Prostate gland (tissue), 2 donors: ENCODE data around the gene ERCC6L2. TPM values are rescaled to one million over a fixed set of nuclear protein-coding genes. Genes with fewer than 3 reads are reported as not detected.

Source experiments
- DNase-seq: peaks from one replicate; pipeline ENCODE4 v3.0.0-alpha.2; 2019; ENCODE audit warnings: low spot score
- H3K27ac ChIP-seq, 2 donors: fragments of 200-600 bp; sonication (generic); 2 replicates each; pipeline ENCODE4 v1.5.1; 2017 to 2019
- H3K27me3 ChIP-seq: fragments of 200-600 bp; sonication (generic); replicated peaks from 2 replicates; pipeline ENCODE4 v1.5.1; 2019; ENCODE audit not compliant: insufficient read depth
- H3K36me3 ChIP-seq, 2 donors: fragments of 200-600 bp; sonication (generic); 1 replicate in 1 of 2; 2 replicates in 1 of 2; pipeline versions ENCODE4 v1.5.1 to v1.8.1; 2017 to 2019
- H3K4me1 ChIP-seq: fragments of 200-600 bp; sonication (generic); replicated peaks from 2 replicates; pipeline ENCODE4 v1.5.1; 2019
- H3K4me3 ChIP-seq, 2 donors: fragments of 200-600 bp; sonication (generic); 2 replicates each; pipeline ENCODE4 v1.5.1; 2017 to 2019
- H3K9me3 ChIP-seq: fragments of 200-600 bp; sonication (generic); 2 replicates; pipeline ENCODE4 v1.5.1; 2017
- CTCF ChIP-seq, 4 experiments: fragments of 200-600 bp in 2 of 4; fragments of 450-650 bp in 2 of 4; sonication (generic) in 2 of 4; IDR thresholded peaks; 1 replicate in 3 of 4; 2 replicates in 1 of 4; pipeline ENCODE4 v1.5.1; 2016 to 2019; ENCODE audit warnings: antibody characterized with exemption in 4 of 4, mild to moderate bottlenecking in 2 of 4, moderate library complexity in 2 of 4
- POLR2A ChIP-seq: fragments of 450-650 bp; IDR thresholded peaks from one replicate; pipeline ENCODE4 v1.6.1; 2016; ENCODE audit warnings: antibody characterized with exemption, mild to moderate bottlenecking
- POLR2AphosphoS5 ChIP-seq: sonication (generic); formaldehyde crosslinking; IDR thresholded peaks from one replicate; pipeline ENCODE4 v1.6.1; 2017; ENCODE audit warnings: antibody characterized with exemption
- WGBS: methylation state at CpG from one replicate; pipeline ENCODE4 v1.1.5; 2018; 5-methylcytosine and 5-hydroxymethylcytosine counted together
- intact Hi-C: fragments of 100-400 bp; cut with DNase I; formaldehyde crosslinking; loops from one replicate; pipeline ENCODE4 v1.14.2; 2022
- total RNA-seq, 2 donors: library from RNA; depleted of rRNA; stranded (reverse); fragments of >200 nt; gene quantifications; one replicate each; pipeline ENCODE4 v1.1.0, GENCODE V29; 2016

ERCC6L2 gene
- total RNA-seq, 2 donors from 2014 or later, result 57.7 to 73.4 TPM

DNA sequence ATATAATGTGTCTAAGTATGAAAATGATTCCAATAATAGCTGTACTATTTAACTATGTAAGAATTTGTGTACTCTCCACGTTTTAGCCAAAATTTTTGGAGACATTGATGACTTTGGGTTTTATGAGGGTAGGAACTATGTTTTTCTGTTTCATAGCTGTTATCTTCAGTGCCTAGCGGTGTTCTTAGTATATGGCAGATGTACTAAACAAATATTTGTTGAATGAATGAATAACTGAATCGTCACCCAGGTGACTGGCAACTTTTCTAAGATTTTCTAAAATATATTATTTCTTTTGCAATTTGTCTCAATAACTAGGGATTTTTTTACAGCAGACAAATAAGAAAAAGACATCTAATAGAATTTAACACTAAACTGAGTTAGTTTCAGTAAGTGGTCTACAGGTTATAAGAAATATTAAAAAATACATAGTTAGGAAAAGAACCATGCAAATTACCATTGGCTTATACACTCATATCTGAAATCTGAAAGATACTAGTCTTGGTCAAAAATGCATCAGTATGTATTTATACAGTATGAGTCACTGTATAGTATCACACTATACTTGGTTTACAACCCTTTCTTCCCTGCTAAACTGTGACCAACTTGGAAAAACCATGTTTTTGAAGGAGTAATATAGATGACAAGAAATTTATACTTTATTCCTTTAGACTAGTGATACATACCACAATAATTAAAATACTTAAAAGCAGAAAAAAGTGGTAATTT, 10.5 kb upstream of the ERCC6L2 start:
- Histone ChIP-seq H3K4me3 (no peak overlapping the region), H3K4me1 (no peaks in the 10 kb centered on the region), H3K36me3 (no peaks in the 10 kb centered on the region), H3K9me3 (no peaks in the 10 kb centered on the region), H3K27ac (no peak overlapping the region), H3K27me3 (no peaks in the 10 kb centered on the region)
- WGBS, result 83% methylated on average over 3 of the region's 3 CpGs
- intact Hi-C loops, result no loop called here
- TF ChIP-seq CTCF (IDR thresholded peaks at IDR 0.05) (no peak), POLR2AphosphoS5 (no peak), POLR2A (no peak)
- DNase-seq, result no peak

- no peaks in the 10 kb centered on the region for H3K4me1 ChIP-seq
- no peaks in the 10 kb centered on the region for H3K36me3 ChIP-seq
- no peak overlapping the region for H3K4me3 ChIP-seq
- 70% methylated on average over 1 of the region's 1 CpG for WGBS
- DNase-seq, result no peak
- intact Hi-C loops, result loop anchor here (10.0 kb wide), 1 partner anchor 344 kb away; no protein-coding TSS in a partner anchor
- H3K27me3 ChIP-seq, result no peaks in the 10 kb centered on the region
- TF ChIP-seq CTCF (IDR thresholded peaks at IDR 0.05) (no peak), POLR2AphosphoS5 (no peak), POLR2A (no peak)
- no peaks in the 10 kb centered on the region for H3K9me3 ChIP-seq
- no peak overlapping the region for H3K27ac ChIP-seq
These were observed 5.1 kb upstream of the ERCC6L2 start for GRCh38 chr9:95870352-95870751.

- Histone ChIP-seq H3K4me3 (no peak overlapping the region), H3K9me3 (no peaks in the 10 kb centered on the region), H3K36me3 (no peaks in the 10 kb centered on the region), H3K27me3 (no peaks in the 10 kb centered on the region), H3K4me1 (no peaks in the 10 kb centered on the region), H3K27ac (no peak overlapping the region)
- TF ChIP-seq CTCF (IDR thresholded peaks at IDR 0.05) (no peak), POLR2A (no peak), POLR2AphosphoS5 (no peak)
- 94% methylated on average over 1 of the region's 1 CpG for WGBS
- DNase-seq, result no peak
- intact Hi-C loops, result loop anchor here (10.0 kb wide), 1 partner anchor 344 kb away; no protein-coding TSS in a partner anchor
These were observed 4.6 kb upstream of the ERCC6L2 start for GRCh38 chr9:95870906-95871305.

- Histone ChIP-seq H3K36me3 (no peaks in the 10 kb centered on the region), H3K4me1 (no peaks in the 10 kb centered on the region), H3K4me3 (no peak overlapping the region), H3K9me3 (no peaks in the 10 kb centered on the region), H3K27ac (no peak overlapping the region), H3K27me3 (no peaks in the 10 kb centered on the region)
- WGBS, result 13% methylated on average over 10 of the region's 10 CpGs
- no peak for TF ChIP-seq POLR2A
- TF ChIP-seq POLR2AphosphoS5, result no peak
- no peak for TF ChIP-seq CTCF (IDR thresholded peaks at IDR 0.05)
- DNase-seq, result no peak
- intact Hi-C loops, result loop anchor here (2.0 to 10.0 kb wide), 2 partner anchors 68 to 340 kb away; no protein-coding TSS in a partner anchor
These were observed 1.0 kb upstream of the ERCC6L2 start for GRCh38 chr9:95874303-95874988.
